GM23338 (cell line): ENCODE measurements around the gene C1orf50. TPM values are rescaled to one million over a fixed set of nuclear protein-coding genes. Genes with fewer than 3 reads are reported as not detected.
"Not testable (repeated sequence)": the region's sequence is repeated elsewhere in the genome, so short reads cannot be mapped to it uniquely, and the experiment has no call there.

ENCODE experiments used
- ATAC-seq: fragments of 200-7000 bp; cut with Tn5 transposase; 3 replicates; pipeline ENCODE4 v1.9.1; 2020
- DNase-seq: peaks from one replicate; pipeline ENCODE4 v3.0.0-alpha.2; 2015; ENCODE audit warnings: low spot score
- H2AFZ ChIP-seq: fragments of 200-600 bp; sonication (generic); 2 replicates; pipeline ENCODE4 v1.8.0; 2016; ENCODE audit warnings: antibody characterized with exemption, mild to moderate bottlenecking, moderate library complexity
- H3F3A ChIP-seq: fragments of 200-600 bp; sonication (generic); replicated peaks from 2 replicates; pipeline ENCODE4 v1.8.0; 2017; ENCODE audit warnings: antibody characterized with exemption, mixed run types, low read depth
- H3K27ac ChIP-seq: fragments of 200-600 bp; sonication (generic); 2 replicates; pipeline ENCODE4 v1.6.1; 2016; ENCODE audit warnings: low read depth
- H3K27me3 ChIP-seq: fragments of 200-600 bp; sonication (generic); 2 replicates; pipeline ENCODE4 v1.8.0; 2016; ENCODE audit warnings: mild to moderate bottlenecking, mixed run types, moderate library complexity; ENCODE audit not compliant: insufficient read depth
- H3K36me3 ChIP-seq: fragments of 200-600 bp; sonication (generic); 2 replicates; pipeline ENCODE4 v1.8.0; 2016; ENCODE audit warnings: mild to moderate bottlenecking; ENCODE audit not compliant: insufficient read depth
- H3K4me1 ChIP-seq: fragments of 200-600 bp; sonication (generic); 2 replicates; pipeline ENCODE4 v1.8.0; 2016; ENCODE audit warnings: mild to moderate bottlenecking, moderate library complexity; ENCODE audit not compliant: insufficient read depth
- H3K4me2 ChIP-seq: fragments of 200-600 bp; sonication (generic); 2 replicates; pipeline ENCODE4 v1.7.1; 2017; ENCODE audit warnings: mixed run types
- H3K4me3 ChIP-seq: fragments of 200-600 bp; sonication (generic); 2 replicates; pipeline ENCODE4 v1.6.1; 2016; ENCODE audit warnings: mixed run types
- H3K79me2 ChIP-seq: fragments of 200-600 bp; sonication (generic); replicated peaks from 2 replicates; pipeline ENCODE4 v1.8.0; 2017; ENCODE audit warnings: mild to moderate bottlenecking; ENCODE audit not compliant: insufficient read depth
- H3K9me2 ChIP-seq: fragments of 200-600 bp; sonication (generic); 2 replicates; pipeline ENCODE4 v1.8.0; 2017; ENCODE audit not compliant: insufficient read depth
- H4K20me1 ChIP-seq: fragments of 200-600 bp; sonication (generic); replicated peaks from 2 replicates; pipeline ENCODE4 v1.8.0; 2017; ENCODE audit warnings: mild to moderate bottlenecking; ENCODE audit not compliant: insufficient read depth
- H3K27ac Mint-ChIP-seq: 2 replicates; pipeline ENCODE4 v1.8.0; 2020; ENCODE audit warnings: inconsistent platforms, mild to moderate bottlenecking, moderate library complexity, mixed read lengths
- H3K27me3 Mint-ChIP-seq: 3 replicates; pipeline ENCODE4 v1.8.0; 2022; ENCODE audit warnings: low read depth, mild to moderate bottlenecking, moderate library complexity, mixed read lengths, inconsistent platforms; ENCODE audit not compliant: insufficient read depth, poor library complexity
- H3K36me3 Mint-ChIP-seq: 3 replicates; pipeline ENCODE4 v1.8.0; 2021; ENCODE audit warnings: low read depth, mild to moderate bottlenecking, inconsistent platforms, moderate library complexity, mixed read lengths
- H3K4me1 Mint-ChIP-seq: 3 replicates; pipeline ENCODE4 v1.8.0; 2020; ENCODE audit warnings: mild to moderate bottlenecking, inconsistent platforms, mixed read lengths
- H3K4me3 Mint-ChIP-seq: 3 replicates; pipeline ENCODE4 v1.8.0; 2021; ENCODE audit warnings: moderate library complexity, mild to moderate bottlenecking, inconsistent platforms, mixed read lengths
- H3K9me3 Mint-ChIP-seq: 3 replicates; pipeline ENCODE4 v1.8.0; 2020; ENCODE audit warnings: moderate library complexity, mild to moderate bottlenecking, inconsistent platforms, mixed read lengths
- EZH2 ChIP-seq: fragments of 200-600 bp; sonication (generic); IDR thresholded peaks from one replicate; pipeline ENCODE4 v1.8.0; 2017; ENCODE audit warnings: antibody characterized with exemption, mild to moderate bottlenecking, low read depth; ENCODE audit not compliant: unreplicated experiment
- EZH2phosphoT487 ChIP-seq: fragments of 200-600 bp; sonication (generic); IDR thresholded peaks from one replicate; pipeline ENCODE4 v1.8.1; 2018; ENCODE audit warnings: antibody characterized with exemption; ENCODE audit not compliant: unreplicated experiment
- ZNF114 ChIP-seq: fragments of 250-450 bp; sonication (Bioruptor Pico); IDR thresholded peaks from 2 replicates; pipeline ENCODE4 v1.5.0; 2020; ENCODE audit warnings: mild to moderate bottlenecking, moderate library complexity
- ZNF331 ChIP-seq: fragments of 250-450 bp; sonication (Bioruptor Pico); IDR thresholded peaks from 2 replicates; pipeline ENCODE4 v1.5.0; 2020; ENCODE audit warnings: low read depth, mild to moderate bottlenecking, moderate library complexity
- polyA plus RNA-seq: library from polyadenylated mRNA; unstranded; fragments of >200 nt; fragmentation: Nextera tagmentation; extraction: Ambion mirVana; gene quantifications from 2 replicates; pipeline ENCODE4 v1.2.1, GENCODE V29; 2016
- total RNA-seq: library from RNA; depleted of rRNA; stranded (reverse); fragments of >200 nt; shearing (Covaris generic); gene quantifications from 2 replicates; pipeline ENCODE4 v1.2.3, GENCODE V29; 2014
- TF ChIP-seq, protein P1 (sequence below): fragments of 250-450 bp; sonication (Bioruptor Pico); IDR thresholded peaks from 2 replicates; pipeline ENCODE4 v1.5.0; 2020; ENCODE audit warnings: mild to moderate bottlenecking, moderate library complexity
- TF ChIP-seq, protein P2 (sequence below): IDR thresholded peaks from 2 replicates; pipeline ENCODE4 v1.6.1; 2016; ENCODE audit warnings: antibody characterized with exemption

Gene C1orf50
- total and polyA plus RNA-seq, 2 experiments from 2014 or later = 4.4 to 4.7 TPM

DNA sequence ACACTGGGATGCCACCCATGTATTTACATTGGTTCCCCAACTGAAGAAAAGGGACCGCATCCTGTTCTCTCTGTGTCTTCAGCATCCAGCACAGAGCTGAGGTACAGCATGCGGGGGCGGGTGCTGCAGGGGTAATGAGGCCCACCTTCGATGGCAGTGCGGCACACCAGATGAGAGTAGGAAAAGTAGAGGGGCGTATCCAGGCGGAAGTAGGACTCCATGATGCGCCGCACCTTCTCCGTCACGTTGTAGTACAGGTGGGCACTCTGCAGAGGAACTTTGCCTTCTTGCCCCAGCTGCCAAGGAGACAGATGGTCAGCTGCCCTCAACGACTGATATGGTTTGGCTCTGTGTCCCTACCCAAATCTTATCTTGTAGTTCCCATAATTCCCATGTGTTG, 17.0 kb upstream of the C1orf50 start (continued):
- TF ChIP-seq, protein P1, sequence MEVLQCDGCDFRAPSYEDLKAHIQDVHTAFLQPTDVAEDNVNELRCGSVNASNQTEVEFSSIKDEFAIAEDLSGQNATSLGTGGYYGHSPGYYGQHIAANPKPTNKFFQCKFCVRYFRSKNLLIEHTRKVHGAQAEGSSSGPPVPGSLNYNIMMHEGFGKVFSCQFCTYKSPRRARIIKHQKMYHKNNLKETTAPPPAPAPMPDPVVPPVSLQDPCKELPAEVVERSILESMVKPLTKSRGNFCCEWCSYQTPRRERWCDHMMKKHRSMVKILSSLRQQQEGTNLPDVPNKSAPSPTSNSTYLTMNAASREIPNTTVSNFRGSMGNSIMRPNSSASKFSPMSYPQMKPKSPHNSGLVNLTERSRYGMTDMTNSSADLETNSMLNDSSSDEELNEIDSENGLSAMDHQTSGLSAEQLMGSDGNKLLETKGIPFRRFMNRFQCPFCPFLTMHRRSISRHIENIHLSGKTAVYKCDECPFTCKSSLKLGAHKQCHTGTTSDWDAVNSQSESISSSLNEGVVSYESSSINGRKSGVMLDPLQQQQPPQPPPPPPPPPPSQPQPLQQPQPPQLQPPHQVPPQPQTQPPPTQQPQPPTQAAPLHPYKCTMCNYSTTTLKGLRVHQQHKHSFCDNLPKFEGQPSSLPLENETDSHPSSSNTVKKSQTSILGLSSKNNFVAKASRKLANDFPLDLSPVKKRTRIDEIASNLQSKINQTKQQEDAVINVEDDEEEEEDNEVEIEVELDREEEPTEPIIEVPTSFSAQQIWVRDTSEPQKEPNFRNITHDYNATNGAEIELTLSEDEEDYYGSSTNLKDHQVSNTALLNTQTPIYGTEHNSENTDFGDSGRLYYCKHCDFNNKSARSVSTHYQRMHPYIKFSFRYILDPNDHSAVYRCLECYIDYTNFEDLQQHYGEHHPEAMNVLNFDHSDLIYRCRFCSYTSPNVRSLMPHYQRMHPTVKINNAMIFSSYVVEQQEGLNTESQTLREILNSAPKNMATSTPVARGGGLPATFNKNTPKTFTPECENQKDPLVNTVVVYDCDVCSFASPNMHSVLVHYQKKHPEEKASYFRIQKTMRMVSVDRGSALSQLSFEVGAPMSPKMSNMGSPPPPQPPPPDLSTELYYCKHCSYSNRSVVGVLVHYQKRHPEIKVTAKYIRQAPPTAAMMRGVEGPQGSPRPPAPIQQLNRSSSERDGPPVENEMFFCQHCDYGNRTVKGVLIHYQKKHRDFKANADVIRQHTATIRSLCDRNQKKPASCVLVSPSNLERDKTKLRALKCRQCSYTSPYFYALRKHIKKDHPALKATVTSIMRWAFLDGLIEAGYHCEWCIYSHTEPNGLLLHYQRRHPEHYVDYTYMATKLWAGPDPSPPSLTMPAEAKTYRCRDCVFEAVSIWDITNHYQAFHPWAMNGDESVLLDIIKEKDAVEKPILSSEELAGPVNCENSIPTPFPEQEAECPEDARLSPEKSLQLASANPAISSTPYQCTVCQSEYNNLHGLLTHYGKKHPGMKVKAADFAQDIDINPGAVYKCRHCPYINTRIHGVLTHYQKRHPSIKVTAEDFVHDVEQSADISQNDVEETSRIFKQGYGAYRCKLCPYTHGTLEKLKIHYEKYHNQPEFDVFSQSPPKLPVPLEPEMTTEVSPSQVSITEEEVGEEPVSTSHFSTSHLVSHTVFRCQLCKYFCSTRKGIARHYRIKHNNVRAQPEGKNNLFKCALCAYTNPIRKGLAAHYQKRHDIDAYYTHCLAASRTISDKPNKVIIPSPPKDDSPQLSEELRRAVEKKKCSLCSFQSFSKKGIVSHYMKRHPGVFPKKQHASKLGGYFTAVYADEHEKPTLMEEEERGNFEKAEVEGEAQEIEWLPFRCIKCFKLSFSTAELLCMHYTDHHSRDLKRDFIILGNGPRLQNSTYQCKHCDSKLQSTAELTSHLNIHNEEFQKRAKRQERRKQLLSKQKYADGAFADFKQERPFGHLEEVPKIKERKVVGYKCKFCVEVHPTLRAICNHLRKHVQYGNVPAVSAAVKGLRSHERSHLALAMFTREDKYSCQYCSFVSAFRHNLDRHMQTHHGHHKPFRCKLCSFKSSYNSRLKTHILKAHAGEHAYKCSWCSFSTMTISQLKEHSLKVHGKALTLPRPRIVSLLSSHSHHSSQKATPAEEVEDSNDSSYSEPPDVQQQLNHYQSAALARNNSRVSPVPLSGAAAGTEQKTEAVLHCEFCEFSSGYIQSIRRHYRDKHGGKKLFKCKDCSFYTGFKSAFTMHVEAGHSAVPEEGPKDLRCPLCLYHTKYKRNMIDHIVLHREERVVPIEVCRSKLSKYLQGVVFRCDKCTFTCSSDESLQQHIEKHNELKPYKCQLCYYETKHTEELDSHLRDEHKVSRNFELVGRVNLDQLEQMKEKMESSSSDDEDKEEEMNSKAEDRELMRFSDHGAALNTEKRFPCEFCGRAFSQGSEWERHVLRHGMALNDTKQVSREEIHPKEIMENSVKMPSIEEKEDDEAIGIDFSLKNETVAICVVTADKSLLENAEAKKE (CRISPR knock-in tag) = no peak
- no peak for TF ChIP-seq ZNF331
- TF ChIP-seq ZNF114 (CRISPR knock-in tag) = no peak

DNA sequence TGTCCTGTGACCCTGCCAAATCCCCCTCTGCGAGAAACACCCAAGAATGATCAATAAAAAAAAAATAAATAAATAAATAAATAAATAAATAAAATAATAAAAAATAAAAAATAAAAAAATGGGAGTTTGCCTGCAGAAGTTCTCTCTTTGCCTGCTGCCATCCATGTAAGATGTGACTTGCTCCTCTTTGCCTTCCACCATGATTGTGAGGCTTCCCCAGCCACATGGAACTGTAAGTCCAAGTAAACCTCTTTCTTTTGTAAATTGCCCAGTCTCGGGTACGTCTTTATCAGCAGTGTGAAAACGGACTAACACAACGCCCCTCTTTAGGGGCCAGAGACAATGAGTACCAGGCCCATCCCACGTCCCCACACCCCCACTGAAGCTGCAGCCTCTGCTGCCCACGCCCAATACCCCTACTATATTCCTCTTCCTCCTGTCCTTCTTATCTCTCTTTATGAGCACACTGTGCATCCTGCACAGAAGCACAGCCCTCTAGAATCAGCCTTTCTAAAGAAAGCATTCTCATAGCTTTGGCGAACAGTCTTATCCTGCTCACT, 15.5 kb upstream of the C1orf50 start:
- H3K27ac ChIP-seq, H3K27me3 ChIP-seq, H3K4me1 Mint-ChIP-seq, H3F3A ChIP-seq, H3K27ac Mint-ChIP-seq, H3K4me1 ChIP-seq, H2AFZ ChIP-seq, DNase-seq, H3K4me3 ChIP-seq, H3K4me3 Mint-ChIP-seq, H3K79me2 ChIP-seq, ATAC-seq, H3K9me2 ChIP-seq, H3K4me2 ChIP-seq, H4K20me1 ChIP-seq: not testable (repeated sequence)
- H3K36me3 ChIP-seq = peaks cover 49% of the 10 kb centered on the region
- Mint-ChIP-seq H3K9me3 (peaks cover 18% of the 10 kb centered on the region), H3K36me3 (peaks cover 76% of the 10 kb centered on the region), H3K27me3 (peaks cover 21% of the 10 kb centered on the region)

DNA sequence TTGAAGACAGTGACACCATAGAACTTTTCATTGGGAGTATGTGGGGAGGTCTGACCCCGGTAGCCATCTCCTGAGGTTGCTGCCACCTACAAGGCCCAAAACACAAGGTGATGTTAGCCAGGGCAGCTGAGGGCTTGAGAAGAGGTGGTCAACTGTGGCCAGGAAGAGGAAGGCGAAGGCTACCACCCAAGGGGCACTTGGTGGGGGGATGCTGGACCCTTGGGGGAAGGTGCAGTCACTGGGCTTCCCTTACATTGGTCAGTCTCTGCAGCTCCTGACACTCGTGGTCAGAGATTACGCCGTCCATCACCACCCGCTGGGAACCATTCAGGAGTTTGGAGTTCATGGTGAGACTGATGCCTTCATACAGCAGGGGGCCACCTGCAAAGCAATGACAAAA, 14.8 kb upstream of the C1orf50 start:
- Histone ChIP-seq H3K79me2 (no peaks in the 10 kb centered on the region), H2AFZ (no peak overlapping the region), H3K4me2 (no peak overlapping the region), H3K27me3 (no peaks in the 10 kb centered on the region), H3K36me3 (peaks cover 50% of the 10 kb centered on the region), H3K4me3 (no peak overlapping the region), H4K20me1 (no peaks in the 10 kb centered on the region; the same call in 1 of the 2 replicates), H3K4me1 (no peaks in the 10 kb centered on the region), H3K27ac (no peak overlapping the region), H3K9me2 (no peaks in the 10 kb centered on the region; the same call in 1 of the 2 replicates), H3F3A (0 out of 2 replicates have a peak, but pooled peaks cover 2% of the 10 kb centered on the region)
- ATAC-seq = no peak
- Mint-ChIP-seq H3K4me1 (peaks cover 2% of the 10 kb centered on the region), H3K4me3 (no peak overlapping the region), H3K36me3 (peaks cover 78% of the 10 kb centered on the region), H3K9me3 (peaks cover 18% of the 10 kb centered on the region), H3K27ac (no peak overlapping the region), H3K27me3 (peaks cover 15% of the 10 kb centered on the region)
- DNase-seq = no peak
- TF ChIP-seq EZH2 (no peak), EZH2phosphoT487 (no peak), ZNF331 (no peak)
- TF ChIP-seq, protein P2, sequence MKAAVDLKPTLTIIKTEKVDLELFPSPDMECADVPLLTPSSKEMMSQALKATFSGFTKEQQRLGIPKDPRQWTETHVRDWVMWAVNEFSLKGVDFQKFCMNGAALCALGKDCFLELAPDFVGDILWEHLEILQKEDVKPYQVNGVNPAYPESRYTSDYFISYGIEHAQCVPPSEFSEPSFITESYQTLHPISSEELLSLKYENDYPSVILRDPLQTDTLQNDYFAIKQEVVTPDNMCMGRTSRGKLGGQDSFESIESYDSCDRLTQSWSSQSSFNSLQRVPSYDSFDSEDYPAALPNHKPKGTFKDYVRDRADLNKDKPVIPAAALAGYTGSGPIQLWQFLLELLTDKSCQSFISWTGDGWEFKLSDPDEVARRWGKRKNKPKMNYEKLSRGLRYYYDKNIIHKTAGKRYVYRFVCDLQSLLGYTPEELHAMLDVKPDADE = no peak
